Loucy (cell line): ENCODE results near the gene RSPH9.
"Not testable (repeated sequence)": the region's sequence is repeated elsewhere in the genome, so short reads cannot be mapped to it uniquely, and the experiment has no call there.

Source experiments
- EZH2phosphoT487 ChIP-seq: fragments of 200-600 bp; IDR thresholded peaks from 2 replicates; pipeline ENCODE4 v1.6.1; 2018; ENCODE audit warnings: antibody characterized with exemption, mild to moderate bottlenecking, moderate library complexity, borderline replicate concordance
- TF ChIP-seq, protein P1 (sequence below): fragments of 200-600 bp; sonication (generic); conservative IDR thresholded peaks from 2 replicates; pipeline ENCODE4 v1.5.1; 2014; ENCODE audit warnings: mild to moderate bottlenecking, antibody characterized with exemption, low read length

DNA sequence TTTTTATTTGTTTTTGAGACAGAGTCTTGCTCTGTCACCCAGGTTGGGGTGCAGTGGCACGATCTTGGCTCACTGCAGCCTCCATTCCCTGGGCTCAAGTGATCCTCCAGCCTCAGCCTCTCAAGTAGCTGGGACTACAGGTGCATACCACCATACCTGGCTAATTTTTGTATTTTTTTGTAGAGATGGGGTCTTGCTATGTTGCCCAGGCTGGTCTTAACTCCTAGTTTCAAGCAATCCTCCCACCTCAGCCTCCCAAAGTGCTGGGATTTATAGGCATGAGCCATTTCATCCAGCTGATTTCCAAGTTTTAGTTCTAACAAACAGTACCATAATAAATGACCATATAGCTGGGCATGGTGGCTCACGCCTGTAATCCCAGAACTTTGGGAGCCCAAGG, 8.0 kb downstream of the RSPH9 start:
- TF ChIP-seq, protein P1, sequence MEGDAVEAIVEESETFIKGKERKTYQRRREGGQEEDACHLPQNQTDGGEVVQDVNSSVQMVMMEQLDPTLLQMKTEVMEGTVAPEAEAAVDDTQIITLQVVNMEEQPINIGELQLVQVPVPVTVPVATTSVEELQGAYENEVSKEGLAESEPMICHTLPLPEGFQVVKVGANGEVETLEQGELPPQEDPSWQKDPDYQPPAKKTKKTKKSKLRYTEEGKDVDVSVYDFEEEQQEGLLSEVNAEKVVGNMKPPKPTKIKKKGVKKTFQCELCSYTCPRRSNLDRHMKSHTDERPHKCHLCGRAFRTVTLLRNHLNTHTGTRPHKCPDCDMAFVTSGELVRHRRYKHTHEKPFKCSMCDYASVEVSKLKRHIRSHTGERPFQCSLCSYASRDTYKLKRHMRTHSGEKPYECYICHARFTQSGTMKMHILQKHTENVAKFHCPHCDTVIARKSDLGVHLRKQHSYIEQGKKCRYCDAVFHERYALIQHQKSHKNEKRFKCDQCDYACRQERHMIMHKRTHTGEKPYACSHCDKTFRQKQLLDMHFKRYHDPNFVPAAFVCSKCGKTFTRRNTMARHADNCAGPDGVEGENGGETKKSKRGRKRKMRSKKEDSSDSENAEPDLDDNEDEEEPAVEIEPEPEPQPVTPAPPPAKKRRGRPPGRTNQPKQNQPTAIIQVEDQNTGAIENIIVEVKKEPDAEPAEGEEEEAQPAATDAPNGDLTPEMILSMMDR, result not testable (repeated sequence)
- TF ChIP-seq EZH2phosphoT487, result not testable (repeated sequence)
